GDM1 (cell line): Measurements from ENCODE around the gene PTMS.

ENCODE experiments used
- DNase-seq: peaks from one replicate; lab custom pipeline; 2025; lab: John Stamatoyannopoulos, UW

Gene PTMS

GRCh38 chr12:6788972-6789924 is 23.1 kb downstream of the PTMS start, which contains the start of gene CD4:
CD4 (plus strand) TSS chr12:6789528; CDS start chr12:6800139, 10,611 bp downstream.
- peak; percentile 65 for DNase-seq

DNA sequence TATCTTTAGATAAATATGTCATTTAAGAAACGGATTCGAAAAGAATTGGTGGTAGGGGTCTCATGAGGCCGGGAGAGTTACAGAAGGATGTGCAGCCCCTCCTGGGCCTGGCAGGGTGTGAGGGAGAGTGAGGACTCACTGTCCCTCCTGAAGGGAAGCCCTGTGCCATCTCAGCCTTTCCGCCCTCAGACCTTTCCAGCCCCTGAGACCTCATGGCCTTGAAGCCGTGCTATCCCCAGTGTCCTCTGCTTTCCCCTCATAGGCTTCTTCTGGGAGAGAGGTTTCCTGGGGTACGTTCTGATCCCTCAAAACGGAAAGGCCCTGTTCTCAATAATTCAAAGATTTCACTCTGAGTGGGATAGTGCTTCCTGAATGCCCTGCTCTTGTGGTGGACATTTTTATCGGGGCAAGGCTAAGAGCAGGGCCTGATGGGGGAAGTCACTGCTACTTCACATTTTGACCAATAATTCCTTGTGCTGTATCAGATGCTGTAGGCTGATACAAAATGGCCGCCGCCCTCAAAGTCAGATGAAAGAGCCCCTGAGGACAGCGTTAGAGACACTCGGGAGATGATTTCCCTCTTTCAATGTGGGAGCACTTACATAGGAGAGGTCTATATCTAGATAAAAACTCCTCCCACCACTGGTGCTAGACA is 24.5 kb downstream of the PTMS start:
- no peak for DNase-seq

GRCh38 chr12:6791931-6792520 is 25.9 kb downstream of the PTMS start:
- DNase-seq, result no peak

DNA sequence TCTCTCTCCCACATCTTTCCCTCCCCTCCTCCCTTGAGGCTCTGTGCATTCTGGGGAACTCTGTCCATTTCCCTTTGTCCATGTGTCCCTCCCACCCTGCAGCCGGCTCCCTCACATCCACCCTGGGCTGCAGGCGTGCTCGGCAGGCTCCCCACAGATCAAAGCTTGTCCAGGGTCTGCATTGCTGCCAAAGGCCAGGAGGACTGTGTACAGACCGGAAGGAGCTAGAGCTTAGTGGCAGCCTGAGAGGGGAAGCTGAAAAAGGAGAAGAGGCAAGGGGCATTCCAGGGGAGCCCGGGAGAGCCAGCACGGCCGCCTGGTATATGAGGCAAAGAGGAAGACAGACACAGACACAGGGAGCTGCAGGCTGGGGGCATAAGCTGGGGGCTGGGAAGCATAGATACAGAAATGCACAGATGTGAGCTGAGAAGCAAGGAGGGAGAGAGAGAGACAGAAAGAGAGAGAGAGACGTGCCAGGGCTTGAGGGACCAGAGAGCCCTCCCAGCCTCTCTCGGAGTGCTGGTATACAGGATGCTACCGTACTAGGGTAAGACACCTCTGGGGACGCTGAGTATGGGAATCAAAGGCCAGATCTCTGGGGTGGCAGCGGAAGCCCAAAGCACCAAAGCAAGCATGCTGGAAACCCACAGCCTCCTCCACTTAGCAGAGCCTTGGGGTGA is 26.5 kb downstream of the PTMS start:
- DNase-seq, result peak; percentile 73

GRCh38 chr12:6795088-6795487 is 28.9 kb downstream of the PTMS start:
- no peak for DNase-seq

GRCh38 chr12:6796576-6796975 is 30.4 kb downstream of the PTMS start:
- DNase-seq, result no peak

DNA sequence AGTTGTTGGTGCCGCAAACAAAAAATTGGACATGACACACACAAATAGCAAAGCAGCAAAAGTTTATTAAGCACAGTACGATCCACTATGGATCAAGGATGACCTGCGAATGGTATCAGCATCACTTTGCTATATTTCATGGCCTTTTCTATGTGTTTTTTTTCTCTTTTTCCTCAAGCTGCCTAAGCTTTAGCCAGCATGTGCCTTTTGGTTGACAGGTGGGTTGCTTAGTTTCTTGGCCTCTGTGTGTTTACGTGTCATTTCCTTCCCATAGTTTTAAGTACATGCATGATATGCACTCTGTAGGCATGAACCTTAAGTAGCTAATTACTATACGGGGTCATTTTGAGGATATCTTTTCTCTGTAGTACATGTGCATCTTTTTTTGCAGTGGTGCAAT is 33.0 kb downstream of the PTMS start:
- DNase-seq, result no peak

GRCh38 chr12:6807170-6807569 is 41.0 kb downstream of the PTMS start:
- DNase-seq, result no peak

DNA sequence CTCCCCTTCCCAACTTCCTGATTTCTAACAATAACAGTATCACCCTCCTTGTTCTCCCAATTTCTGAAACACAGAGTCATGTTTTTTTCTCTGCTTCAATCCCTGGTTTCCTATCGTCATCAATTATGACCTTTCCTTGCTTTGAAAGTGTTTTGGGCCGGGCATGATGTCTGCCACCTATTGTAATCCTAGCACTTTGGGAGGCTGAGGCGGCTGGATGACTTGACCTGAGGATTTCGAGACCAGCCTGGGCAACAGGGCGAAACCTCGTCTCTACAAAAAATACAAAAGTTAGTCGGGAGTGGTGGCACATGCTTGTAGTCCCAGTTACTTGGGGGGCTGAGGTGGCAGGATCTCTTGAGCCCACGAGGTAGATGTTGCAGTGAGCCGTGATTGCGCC is 42.9 kb downstream of the PTMS start:
- DNase-seq, result no peak

GRCh38 chr12:6810758-6811157 is 44.6 kb downstream of the PTMS start:
- no peak for DNase-seq

DNA sequence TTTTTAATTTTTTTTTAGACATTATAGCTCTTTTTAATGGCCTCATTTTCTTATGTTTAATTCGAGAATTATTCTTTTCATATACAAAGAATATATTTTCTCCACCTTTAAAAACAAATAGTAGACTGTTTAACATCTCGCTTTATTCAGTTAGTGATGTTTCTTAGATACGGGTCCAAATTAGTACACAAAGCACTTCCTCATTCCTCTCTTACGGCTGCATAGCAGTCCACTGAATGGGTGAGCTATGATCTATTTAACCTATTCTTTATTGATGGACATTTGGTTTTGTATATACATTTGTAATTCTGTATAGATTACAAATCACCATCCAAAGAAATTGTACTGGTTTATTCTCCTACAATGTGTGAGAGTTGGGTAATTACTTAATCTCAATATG is 47.2 kb downstream of the PTMS start:
- DNase-seq, result no peak

DNA sequence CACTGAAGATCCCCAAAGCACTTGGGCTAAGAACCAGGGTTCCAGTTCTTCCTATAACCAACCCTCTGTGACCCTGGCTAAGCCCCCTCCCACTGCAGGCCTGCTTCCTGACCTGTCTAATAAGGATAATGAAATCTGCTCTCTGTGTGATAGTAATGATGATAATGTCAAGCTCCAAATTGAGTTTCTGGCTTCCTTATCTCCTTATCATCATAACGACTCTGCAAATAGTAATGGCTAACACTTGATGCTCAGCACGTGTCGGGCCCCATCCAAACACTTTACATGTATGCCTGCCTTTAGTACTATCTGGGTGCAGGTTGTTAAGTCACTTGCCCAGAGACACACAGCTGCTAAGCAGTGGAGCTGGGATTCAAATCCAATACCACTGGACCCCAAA is 50.4 kb downstream of the PTMS start:
- no peak for DNase-seq

GRCh38 chr12:6817098-6817497 is 50.9 kb downstream of the PTMS start:
- no peak for DNase-seq

- no peak for DNase-seq
Observed at GRCh38 chr12:6817662-6818157, 51.5 kb downstream of the PTMS start.

- no peak for DNase-seq
Observed at GRCh38 chr12:6818222-6818621, 52.1 kb downstream of the PTMS start.

- no peak for DNase-seq
Observed at GRCh38 chr12:6818645-6819044, 52.5 kb downstream of the PTMS start.

DNA sequence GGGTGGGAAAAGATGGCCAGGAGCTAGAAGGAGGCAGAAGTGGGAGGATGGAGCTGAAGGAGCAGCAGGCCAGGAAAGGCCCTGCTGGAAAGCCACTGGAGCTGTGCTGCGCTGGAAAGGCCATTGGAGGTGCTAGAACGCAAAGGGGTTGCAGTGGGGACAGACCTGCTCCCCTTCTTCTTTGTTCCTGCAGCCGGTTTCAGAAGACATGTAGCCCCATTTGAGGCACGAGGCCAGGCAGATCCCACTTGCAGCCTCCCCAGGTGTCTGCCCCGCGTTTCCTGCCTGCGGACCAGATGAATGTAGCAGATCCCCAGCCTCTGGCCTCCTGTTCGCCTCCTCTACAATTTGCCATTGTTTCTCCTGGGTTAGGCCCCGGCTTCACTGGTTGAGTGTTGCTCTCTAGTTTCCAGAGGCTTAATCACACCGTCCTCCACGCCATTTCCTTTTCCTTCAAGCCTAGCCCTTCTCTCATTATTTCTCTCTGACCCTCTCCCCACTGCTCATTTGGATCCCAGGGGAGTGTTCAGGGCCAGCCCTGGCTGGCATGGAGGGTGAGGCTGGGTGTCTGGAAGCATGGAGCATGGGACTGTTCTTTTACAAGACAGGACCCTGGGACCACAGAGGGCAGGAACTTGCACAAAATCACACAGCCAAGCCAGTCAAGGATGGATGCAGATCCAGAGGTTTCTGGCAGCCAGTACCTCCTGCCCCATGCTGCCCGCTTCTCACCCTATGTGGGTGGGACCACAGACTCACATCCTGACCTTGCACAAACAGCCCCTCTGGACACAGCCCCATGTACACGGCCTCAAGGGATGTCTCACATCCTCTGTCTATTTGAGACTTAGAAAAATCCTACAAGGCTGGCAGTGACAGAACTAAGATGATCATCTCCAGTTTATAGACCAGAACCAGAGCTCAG is 53.2 kb downstream of the PTMS start:
- no peak for DNase-seq

DNA sequence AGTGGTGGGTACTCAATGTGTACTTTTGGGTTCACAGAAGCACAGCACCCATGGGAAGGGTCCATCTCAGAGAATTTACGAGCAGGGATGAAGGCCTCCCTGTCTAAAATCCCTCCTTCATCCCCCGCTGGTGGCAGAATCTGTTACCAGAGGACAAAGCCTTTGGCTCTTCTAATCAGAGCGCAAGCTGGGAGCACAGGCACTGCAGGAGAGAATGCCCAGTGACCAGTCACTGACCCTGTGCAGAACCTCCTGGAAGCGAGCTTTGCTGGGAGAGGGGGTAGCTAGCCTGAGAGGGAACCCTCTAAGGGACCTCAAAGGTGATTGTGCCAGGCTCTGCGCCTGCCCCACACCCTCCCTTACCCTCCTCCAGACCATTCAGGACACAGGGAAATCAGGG is 54.0 kb downstream of the PTMS start:
- DNase-seq, result no peak
